ENCODE results near the gene TEAD4.
"Not testable (repeated sequence)": the region's sequence is repeated elsewhere in the genome, so short reads cannot be mapped to it uniquely, and the experiment has no call there.

Gene TEAD4

GRCh38 chr12:3054374-3054773 lies 95.2 kb downstream of the TEAD4 start:
- DNase-seq = no peak

DNA sequence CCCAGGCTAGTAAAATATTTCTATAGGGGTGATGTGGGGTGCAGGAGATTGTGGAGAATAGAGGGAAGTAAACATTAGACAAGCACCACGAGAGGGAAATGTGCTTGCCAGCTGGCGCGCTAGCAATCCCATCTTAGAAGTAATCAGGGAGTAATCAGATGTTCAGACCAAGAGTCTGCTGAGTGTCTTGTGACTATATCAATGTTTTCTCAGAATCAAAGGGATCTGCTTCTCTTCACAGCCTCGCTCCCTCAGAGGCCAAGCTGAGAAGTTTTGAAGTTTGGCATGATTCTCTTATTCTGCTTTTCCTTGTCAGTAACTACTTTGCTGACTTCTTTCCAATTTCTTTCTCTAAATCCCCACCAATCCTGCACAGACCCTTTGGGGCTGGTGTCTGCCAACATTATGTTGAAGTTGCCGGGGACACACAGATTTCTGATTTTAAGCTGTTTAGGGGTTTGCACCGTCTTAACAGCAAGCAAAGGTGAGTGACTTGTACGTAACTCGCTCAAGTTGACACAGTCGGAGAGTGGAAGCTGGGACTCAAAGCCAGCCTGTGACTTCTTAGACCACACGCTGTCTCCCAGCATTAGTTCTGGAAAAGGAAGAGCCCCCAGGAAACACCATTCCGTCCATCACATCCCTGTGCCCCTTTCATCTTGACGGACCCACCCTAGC lies 96.0 kb downstream of the TEAD4 start:
- DNase-seq = no peak

DNA sequence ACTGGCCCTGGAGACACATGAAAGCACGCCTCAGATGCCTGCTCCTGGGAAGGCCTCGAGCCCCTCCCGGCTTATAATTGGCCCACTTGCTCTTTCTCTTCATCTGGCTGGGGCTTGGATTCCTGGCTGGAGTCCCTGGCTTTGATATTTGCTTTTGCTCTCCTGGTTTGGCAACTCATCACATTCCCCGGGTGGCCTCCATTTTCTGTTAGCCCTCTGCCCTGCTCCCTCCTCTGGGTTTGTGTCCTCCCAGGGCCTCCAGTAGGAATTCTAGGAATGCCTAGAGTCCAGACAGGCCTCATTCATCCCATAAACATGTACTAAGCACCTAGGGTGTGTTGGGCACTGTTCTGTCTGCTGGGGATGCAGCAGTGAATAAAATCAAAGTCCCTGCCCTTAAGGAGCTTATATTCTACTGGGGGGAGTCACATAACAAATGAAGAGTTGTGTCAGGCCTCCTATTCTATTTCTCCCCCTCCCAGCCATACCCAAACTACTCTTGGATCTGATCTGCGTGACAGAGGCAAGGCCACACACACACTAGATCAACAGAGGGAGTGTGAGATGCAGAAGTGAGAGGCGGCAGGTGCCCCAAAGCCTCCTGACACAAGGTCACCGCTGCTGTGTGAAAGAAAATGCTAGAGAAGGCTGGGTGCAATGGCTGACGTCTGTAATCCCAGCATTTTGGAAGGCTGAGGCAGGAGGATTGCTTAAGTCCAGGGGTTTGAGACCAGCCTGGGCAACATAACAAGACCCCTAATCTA lies 96.7 kb downstream of the TEAD4 start:
- no peak for DNase-seq

GRCh38 chr12:3061059-3061458 lies 101.9 kb downstream of the TEAD4 start:
- no peak for DNase-seq

DNA sequence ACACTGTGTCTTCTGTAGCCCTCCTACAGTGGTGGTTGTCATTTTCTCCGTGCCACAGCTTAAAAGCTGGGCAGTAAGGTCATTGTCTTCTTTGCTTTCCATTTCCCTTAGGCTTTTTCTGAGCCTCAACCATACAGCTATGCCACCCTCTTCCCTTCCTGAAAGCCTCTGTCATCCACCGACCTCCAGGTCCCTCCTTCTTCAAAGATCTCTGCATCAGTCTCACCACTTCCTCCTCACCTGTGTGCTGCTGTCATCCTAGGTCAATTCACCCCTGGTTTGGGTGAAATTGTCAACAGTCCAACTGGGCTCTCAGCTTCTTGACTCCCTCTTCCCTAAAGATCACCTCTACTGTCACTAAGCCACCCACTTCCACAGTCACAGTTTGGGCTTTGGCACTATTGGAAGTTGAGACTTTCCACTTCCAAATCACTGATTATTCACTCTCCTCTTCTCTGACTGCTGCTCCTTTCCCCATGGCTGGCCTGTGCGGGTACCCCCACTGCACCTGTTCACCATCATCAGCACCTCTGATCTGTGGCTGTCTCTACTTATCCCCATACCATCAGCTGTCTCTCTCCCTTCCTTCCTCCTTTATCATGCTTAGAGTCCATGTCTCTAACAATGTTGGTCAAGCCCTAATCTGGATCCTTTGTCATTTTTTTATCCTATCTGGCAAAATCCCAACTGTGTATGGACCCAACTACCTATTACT lies 102.5 kb downstream of the TEAD4 start:
- no peak for DNase-seq

DNA sequence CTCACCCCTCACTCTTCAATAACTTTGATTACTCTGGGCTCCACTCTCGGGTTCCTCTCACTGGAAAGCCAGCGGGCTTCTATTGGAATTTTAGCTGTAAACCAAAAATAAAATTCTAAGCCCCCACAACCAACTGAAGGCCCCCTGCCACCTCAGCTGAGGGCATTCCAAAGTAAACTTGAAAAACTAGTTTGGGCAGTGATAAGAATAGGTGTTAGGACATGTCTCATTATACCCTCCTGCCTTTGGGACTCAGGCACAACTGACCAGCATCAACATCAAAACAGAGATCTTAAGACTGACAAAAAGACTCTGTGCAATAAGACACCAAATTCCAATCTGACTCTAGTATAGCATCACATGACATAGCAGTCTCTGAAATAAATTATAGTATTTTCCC lies 106.1 kb downstream of the TEAD4 start:
- DNase-seq = no peak

GRCh38 chr12:3065846-3066245 lies 106.6 kb downstream of the TEAD4 start:
- DNase-seq = not testable (repeated sequence)

DNA sequence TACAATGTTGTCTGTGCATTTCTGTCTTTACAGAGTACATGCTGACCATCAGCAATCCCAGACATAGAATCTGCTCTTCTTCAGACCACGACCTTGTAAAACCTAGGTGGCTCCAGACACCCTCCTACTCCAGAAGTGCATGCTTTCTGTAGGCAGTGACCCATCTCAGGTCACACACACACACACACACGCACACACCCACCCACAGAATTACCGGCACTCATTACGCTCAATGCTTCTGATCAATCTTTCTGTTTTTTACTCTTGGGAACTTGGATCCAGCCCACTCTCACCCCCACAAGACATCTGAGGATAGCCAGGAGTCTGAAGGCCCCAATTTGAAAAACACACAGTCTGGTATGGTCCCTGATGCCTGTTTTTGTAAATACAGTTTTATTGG lies 110.5 kb downstream of the TEAD4 start:
- DNase-seq = no peak

- no peak for DNase-seq
Observed at GRCh38 chr12:3071107-3071506, 111.9 kb downstream of the TEAD4 start.

DNA sequence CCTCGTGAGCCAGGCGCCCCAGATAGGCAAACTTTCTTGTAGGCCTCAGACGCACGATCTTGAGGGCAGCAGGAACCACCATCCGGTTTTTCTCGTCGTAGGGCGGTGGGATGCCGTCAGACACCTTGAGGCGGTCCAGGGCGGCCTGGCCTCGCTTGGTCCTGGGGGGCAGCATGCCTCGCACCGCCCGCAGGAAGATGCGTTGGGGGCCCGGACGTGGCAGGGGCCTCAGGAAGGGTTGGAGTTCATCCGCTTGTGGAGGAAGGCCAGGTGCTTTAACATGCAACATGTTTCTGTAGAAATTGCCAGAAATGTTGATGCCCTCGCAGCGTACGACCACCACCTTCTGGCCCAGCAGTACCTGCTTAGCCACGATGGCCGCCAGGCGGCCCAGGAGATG lies 112.5 kb downstream of the TEAD4 start:
- DNase-seq = no peak

DNA sequence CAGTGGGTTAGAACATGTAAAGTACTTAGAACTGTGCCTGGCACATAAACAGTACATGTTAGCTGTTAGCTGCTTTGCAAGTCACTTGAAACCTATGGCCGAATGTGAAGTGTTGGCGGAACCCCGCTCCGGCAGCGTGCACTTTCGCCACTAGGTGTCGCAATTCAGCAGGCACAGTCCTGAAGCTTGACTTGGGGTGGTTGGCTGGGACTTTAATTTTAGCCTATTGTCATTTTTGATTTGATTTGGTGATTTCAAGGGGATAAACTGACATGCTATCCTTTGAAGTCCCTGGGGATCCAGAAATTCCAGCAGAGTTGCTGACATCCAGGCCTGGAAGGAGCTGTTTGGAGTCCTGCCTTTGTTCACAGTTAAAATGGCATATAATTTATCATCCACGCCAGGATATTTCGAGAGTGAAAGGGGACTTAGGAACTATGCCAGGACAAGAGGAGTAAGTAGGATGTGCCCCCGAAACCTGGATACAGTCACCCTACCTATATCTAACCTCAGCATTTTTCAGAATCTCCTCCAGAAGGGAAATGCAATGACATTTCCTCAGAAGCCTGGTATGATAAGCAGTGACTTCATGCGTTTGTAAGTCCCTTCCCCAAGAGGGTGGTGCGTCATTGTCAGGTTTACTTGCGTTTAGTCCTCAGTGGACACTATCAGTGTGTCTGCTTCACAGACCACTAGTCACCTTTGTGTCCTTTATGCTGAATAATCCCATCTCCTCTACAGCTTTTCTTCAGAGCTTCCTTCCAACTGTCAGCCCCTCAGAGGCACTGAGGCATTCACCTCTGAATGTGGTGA lies 114.4 kb downstream of the TEAD4 start:
- peak; percentile 84 for DNase-seq

- DNase-seq = no peak
Observed at GRCh38 chr12:3075315-3075714, 116.1 kb downstream of the TEAD4 start.

DNA sequence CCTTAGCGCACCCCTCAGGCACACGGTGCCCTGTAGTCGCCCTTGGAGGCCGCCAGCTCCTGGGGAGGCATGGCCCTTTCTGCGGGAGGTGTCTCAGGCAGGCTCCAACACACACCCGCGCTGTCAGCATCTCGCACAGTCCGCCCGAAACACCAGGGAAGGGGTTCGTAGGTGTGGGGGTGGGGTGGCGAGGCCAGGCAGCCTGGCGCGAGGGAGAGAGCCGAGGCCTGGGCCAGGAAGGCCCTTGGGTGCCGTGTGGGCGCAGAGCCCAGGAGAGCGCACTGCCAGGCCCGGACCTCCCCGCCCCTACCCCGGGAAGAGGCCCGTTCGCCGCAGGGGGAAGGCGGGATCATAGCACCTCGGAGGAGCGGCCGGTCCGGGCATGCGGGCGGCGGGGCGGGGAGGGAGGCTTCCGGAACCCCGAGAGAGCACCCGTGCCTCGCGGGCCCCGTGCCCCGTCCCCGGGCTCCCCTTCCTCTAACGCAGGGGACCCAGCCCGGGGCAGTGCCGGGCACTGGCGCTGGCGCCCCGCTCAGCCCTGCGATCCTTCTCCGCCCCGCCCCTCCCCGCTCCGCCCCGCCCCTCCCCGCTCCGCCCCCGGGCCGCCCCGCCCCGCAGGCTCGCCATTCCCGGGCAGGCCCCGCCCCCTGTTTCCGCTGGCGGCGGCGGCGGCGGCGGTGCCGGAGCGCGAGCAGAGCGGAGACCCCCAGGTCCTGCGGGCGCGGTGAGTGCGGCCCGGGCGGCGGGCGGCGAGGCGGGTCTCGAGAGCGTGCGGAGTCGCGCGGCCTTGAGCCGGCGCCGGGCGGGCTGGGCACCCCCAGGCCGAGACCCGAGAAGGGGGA lies 117.8 kb downstream of the TEAD4 start, which contains the start of gene TSPAN9:
TSPAN9 (plus strand) TSS at position 650 of the 842 bp plus-strand sequence. CDS start 123,815 bp downstream, outside the sequence.
- DNase-seq = peak; percentile 72

GRCh38 chr12:3077572-3078081 lies 118.4 kb downstream of the TEAD4 start:
- peak; percentile 3 for DNase-seq

DNA sequence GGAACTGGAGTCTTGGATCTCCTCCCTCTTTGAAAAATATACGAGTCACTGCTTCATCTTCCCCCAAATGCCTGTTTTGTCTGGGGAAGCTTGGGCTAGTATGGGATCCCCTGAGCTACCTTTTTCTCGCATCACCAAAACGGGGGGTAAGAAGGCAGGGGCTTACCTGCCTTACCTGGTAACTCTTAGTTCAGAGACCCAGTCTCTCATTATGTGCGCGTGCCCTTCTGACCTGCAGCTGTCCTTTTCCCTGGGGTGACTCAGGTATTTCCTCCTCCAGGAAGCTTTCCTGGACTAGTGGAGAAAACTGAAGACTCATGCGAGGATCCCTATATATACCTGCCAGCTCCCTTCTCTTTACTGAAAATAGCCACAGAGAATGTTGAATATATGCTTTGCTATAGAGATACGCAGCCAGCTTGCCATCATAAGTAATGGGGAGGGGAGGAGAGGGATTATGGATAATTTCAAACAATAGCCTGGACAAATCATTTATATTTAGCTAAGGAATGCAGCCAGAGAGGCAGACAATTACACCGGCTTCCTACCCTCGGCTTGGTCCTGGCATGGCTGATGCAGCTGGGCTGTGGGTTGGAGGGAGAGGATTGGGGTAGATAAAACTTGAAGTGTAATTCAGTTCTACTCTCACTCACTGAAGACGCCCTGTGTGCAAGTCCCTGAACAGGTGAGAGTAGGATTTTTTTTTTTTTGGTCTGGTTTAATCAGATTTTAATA lies 119.1 kb downstream of the TEAD4 start:
- no peak for DNase-seq

DNA sequence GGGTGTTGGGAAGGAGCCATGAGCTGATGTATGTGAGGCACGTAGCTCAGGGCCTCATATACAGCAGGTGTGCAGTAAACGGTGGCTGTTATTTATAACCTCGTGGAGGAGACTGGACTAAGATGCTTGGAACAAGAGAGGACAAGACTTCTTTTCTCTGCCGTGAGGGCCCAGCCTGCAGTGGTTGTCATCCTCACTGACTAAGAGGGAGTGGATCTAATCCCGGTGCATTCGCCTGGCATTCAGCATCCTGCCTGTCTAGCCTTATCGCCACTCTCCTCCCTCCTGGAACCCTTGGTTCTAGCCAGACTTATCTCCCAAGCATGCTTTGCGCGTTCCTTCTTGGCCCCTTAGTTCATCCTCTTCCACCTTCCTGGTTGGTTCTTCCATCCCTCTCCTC lies 121.9 kb downstream of the TEAD4 start:
- no peak for DNase-seq

- DNase-seq = no peak
Observed at GRCh38 chr12:3081886-3082285, 122.7 kb downstream of the TEAD4 start.

DNA sequence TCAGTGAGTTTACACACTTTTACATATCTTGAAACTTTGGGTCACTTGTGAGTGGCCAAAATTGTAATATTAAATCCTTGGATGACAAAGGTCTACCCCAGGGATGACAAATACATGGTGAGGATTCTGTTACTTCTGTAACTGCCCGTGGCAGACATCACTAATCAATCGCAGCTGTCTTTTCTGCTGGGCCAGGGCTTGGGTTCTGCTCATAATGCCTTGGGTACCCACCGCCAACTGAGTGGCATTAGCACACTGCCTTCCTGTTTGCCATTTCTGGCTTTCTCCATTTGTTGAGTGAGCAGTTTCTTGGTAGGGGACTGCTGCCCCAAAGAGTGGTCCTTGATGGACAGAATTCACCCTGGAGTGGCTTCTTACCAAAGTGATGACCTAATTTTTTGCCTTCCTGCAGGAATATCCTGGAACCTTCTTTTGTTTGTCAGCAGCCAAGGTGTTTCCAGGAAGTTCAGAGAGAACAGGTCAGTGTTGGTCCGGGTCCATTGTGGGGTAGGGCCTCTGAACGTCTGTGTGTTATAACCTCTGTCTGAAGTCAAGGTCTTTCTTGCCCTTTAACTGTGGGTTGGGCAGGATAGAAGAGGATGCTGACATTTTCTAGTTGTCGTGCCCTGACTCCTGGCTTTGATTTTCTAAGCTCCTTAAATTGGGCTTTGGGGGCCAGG lies 124.2 kb downstream of the TEAD4 start:
- no peak for DNase-seq

GRCh38 chr12:3083921-3084347 lies 124.7 kb downstream of the TEAD4 start:
- DNase-seq = no peak

- DNase-seq = no peak
Observed at GRCh38 chr12:3084742-3085141, 125.5 kb downstream of the TEAD4 start.

Data from CD4-positive, alpha-beta T cell treated with Interleukin-12 subunit alpha and Interleukin-12 subunit beta, for 1 hour (primary cell).